Medulla oblongata (tissue), 1 donor: ENCODE data around the gene KDR.

Experiments used
- DNase-seq: peaks from one replicate; pipeline ENCODE4 v3.0.0-alpha.2; 2015; ENCODE audit errors: extremely low spot score

The KDR gene

GRCh38 chr4:55125087-55125721, at the start of gene KDR:
TSS of gene KDR (minus strand) at chr4:55125595. CDS start at chr4:55125293, 302 bp downstream.
- no peak for DNase-seq

- DNase-seq, result no peak
Observed at GRCh38 chr4:55173580-55173979, 48.2 kb upstream of the KDR start.

DNA sequence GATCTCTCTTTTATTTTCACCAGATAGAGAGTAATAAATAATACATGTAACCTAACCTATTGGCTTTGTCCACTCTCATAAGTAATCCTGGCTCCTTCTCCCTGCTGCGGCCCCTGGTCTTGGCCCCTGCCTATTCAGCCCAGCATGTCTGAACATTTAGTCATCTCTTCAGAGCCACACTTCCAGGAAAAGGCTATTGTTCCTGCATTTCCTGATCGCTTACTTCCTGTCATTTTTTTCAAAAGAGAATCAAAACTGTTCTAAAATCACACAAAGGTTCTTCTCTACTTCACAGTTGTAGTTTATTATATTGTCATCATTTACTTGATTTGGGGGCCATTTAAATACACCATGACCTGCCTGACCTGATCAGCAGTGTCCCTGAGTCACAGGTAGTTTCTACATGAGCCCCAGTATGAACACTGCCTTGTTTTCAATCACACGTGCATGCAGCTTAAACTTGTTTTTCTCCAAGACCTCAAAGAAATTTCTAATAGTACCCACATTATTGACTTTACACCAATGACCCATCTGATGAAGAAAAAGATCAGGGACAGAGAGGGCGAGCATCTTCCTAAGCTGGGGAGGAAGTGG, 47.4 kb upstream of the KDR start:
- no peak for DNase-seq

DNA sequence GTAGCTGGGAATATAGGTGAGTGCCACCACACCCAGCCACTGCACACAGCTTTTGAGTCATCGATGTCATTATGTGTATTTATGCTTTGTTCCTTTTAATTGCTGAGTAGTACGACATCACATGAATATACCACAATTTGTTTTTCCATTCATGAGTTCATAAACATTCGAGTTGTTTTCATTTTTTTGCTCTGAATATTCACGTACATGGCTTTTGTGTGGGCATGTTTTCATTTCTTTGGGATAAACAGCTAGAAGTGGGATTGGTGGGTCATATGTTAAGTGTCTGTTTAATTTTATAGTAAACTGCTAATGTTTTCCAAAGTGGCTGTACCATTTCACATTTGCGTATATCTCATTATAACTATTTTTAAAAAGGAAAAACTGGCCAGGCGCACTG, 45.1 kb upstream of the KDR start:
- no peak for DNase-seq

DNA sequence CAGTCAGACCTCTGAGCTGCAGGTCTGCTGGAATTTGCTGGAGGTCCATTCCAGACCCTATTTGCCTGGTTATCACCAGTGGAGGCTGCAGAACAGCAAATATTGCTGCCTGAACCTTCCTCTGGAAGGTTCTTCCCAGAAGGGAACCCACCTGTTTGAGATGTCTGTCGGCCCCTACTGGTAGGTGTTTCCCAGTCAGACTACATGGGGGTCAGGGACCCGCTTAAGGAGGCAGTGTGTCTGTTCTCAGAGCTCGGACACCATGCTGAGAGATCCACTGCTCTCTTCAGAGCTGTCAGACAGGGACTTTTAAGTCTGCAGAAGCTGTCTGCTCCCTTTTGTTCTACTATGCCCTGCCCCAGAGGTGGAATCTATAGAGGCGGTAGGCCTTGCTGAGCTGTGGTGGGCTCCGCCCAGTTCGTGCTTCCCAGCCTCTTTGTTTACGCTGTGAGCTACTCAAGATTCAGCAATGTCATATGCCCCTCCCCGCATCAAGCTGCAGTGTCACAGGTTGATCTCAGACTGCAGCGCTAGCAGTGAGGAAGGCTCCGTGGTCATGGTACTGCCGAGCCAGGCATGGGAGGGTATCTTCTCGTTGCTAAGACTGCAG, 44.1 kb upstream of the KDR start:
- DNase-seq, result no peak

- no peak for DNase-seq
Observed at GRCh38 chr4:55162396-55162795, 37.0 kb upstream of the KDR start.

DNA sequence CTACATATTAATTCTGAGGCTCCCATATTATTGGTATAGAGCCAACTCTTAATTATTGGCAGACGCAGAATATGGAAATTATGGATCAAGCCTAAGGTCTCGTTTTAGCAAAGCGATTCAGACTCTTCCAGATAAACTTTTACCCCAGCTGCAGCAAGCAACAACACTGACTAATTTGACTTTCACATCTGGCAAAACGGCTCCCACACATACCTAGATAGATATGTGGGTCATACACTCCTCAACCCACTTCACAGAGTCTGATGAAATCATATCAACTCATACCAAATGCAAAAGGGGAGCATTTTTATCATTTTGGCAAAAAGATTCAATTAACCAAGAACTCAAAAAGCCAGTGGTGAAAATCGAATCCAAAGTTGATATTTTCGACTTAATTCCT, 36.3 kb upstream of the KDR start:
- DNase-seq, result no peak

DNA sequence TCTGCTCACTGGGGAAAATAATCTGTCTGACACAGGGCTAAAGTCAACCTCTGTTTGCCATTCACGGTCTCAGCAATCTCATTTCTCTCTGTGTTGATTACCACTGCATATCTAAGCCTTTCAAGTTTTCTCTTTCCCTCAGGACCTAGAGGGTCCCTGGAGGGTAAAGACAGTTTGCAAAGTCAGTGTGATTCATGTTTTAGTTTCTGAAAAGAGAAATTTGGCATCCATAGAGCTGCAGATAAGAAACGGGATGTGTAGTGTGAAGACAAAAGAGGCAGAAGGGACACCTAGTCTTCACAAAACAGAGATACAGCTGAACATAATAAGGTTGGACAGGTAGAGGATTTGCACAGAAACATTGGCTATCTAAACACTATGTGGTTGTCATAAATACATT, 34.5 kb upstream of the KDR start:
- DNase-seq, result no peak

DNA sequence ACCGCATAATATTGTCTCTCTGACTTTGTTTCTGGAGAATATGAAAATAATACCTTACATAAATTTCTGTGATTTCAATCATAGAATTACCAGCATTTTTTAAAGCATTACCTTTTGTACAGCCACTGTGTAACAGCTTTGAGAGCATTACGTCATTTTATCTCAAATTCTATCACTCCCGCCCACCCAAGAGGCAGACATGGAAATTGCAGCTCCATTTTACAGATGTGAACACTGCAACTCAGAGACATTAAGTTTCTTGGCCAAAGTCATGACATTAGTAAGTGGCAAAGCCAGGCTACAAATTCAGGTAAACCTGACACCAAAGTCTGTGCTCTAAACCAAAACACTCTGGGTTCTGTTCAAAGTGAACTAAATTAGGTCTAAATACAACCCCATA, 33.6 kb upstream of the KDR start:
- no peak for DNase-seq

GRCh38 chr4:55157559-55158277, 32.3 kb upstream of the KDR start:
- DNase-seq, result no peak

GRCh38 chr4:55154933-55155332, 29.5 kb upstream of the KDR start:
- no peak for DNase-seq

DNA sequence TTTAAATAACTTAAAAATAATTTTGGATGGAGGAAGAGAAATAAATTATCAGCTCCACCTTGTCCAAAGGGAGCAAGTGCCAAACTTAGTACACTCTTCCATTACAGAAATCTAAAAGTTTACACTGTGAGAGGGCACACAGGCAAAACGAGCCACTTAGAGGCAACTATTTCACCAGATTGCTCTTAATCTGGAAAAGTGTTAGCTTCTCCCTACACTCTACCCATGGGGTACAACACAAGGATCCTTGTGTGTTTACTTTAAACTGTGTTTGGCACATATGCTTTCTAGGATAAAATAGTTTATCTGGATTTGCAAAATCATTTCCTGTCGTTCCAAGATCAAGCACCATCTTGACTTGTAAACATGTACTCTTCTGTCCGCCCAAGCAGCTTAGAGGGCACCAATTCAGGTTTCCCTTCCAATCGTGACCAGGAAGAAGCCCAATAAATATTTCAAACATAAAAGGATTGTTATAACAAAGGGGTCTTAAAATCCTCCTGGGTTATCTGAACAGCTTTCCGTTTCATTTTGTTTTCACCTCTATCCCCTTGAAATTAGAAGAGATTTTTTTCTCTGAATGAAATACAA, 29.0 kb upstream of the KDR start:
- no peak for DNase-seq

DNA sequence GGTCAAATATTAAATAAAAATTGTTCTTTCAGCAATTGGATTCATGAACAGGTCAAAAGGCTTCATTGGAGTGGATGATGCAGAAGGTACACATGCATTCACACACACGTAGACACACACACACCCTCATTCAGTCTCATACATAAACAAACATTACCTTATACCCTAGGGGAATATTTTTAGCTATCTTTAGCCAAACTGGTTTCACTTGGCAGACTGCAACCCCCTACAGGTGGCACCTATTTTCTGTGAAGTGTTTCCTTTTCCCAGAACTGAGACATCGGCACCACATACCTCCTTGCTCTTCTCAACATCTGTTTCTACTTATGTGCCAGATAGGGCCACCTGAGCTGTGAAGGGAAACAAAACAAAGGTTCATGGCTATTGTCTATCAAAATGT, 18.5 kb upstream of the KDR start:
- DNase-seq, result no peak

DNA sequence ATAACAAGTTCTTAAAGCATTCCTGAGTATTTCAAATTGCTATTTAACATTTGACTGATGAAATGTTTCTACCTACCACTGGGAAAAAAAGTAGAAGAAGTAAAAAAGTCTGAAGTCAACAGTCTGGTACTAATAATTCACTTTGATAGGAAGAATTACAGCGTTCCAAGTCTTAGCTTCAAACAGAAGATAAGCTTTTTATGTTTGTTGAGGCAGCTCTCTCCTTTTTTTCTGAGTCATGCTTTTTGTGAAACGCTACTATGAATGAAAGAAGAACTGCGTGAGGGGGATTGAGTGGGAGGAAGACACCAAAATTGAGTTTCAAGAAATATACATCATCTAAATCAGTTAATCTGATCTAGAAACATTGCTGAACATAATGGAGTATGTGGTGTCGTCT, 13.0 kb upstream of the KDR start:
- DNase-seq, result no peak

GRCh38 chr4:55136634-55137033, 11.2 kb upstream of the KDR start:
- no peak for DNase-seq

- no peak for DNase-seq
Observed at GRCh38 chr4:55133951-55134350, 8.6 kb upstream of the KDR start.

DNA sequence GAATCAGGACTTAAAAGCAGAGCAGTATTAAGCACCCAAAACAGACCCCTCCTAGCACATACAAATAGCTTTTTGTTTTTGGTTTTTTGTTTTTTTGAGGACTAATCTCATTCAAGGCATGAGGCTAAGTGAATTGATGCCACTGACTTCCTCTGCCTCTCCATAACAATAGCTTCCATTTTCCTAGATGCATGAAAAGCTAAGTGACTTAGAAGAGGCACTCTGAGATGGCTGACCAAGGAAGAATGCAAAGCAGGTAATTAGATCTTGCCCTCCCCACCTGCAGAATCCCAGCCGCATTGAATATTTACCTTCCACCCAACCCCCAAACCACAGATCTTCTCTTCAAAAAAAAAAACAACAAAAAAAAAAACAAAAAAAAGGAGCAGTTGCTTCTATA, 7.4 kb upstream of the KDR start:
- no peak for DNase-seq

- no peak for DNase-seq
Observed at GRCh38 chr4:55127521-55127920, 2.1 kb upstream of the KDR start.

DNA sequence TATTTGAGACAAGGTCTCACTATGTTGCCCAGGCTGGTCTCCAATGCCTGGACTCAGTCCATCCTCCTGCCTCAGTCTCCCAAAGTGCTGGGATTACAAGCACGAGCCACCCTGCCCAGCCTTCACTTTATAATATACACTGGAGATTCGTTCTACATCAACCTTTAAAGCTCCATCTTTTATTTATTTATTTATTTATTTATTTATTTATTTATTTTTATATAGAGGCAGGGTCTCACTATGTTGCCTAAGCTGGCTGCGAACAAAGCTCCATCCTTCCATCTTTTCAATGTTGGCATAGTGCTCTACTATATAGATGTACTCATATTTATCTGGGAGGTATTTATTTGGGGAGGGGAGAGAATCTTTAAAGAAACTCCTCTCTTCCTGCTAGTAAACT, 1.7 kb upstream of the KDR start:
- DNase-seq, result no peak

GRCh38 chr4:55125763-55126541, 557 bp upstream of the KDR start:
- DNase-seq, result no peak

DNA sequence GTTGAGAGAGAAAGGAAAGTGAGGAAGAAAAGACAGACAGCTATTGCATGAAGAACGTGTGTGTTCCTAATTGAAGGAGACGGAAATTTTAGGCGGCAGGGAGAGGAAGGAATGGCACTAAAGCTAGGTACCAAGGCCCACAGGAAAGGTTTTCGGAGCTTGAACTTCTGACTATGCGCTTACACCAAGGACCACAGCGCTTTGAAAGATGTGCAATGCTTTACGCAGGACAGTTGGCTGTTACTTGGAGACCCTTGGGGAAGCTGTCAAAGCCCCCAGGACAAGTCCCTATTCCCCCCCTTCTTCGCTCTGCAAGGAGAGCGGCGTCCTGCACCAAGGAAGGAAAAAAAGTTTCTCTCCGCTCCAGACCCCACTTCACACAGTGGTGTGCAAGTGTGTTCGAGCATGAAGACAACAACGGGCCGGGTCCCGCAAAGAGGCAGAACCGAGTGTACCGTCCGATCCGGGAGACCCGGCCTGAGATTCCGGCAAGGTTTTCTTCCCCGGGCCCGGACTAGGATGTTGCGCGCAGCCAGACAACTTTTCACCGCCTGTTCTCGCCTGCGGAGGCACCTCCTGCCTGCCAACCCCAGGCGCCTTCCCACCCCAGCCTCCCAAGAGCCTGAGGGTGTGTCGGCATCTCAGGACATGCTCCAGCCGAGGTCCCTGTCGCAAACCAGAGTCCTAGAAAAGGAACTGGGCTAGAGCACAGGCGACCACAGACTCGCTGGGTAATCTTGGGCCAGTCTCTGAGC, 896 bp downstream of the KDR start:
- DNase-seq, result no peak
